WTC11 (cell line): ENCODE measurements around the gene FAM32A. TPM values are rescaled to one million over a fixed set of nuclear protein-coding genes. Genes with fewer than 3 reads are reported as not detected.

Experiments
- ATAC-seq: fragments of 200-7000 bp; cut with Tn5 transposase; 2 replicates; pipeline ENCODE4 v1.10.0; 2021; ENCODE audit warnings: mild to moderate bottlenecking, moderate library complexity
- CTCF ChIA-PET: fragments of 300-600 bp; sonication (Branson Sonifier 250); formaldehyde crosslinking; loops from one replicate; lab custom pipeline; 2021; ENCODE audit warnings: antibody characterized with exemption; lab: Charles Lee
- POLR2A ChIA-PET: fragments of 350-600 bp; sonication (Branson Sonifier 250); formaldehyde crosslinking; loops from one replicate; lab custom pipeline; 2021; ENCODE audit warnings: antibody characterized with exemption; lab: Charles Lee
- DNase-seq: peaks from one replicate; pipeline ENCODE4 v3.0.0; 2021; ENCODE audit warnings: low spot score
- H3K27ac Mint-ChIP-seq: 2 replicates; pipeline ENCODE4 v1.8.0; 2021; ENCODE audit warnings: mixed read lengths
- H3K27me3 Mint-ChIP-seq: 2 replicates; pipeline ENCODE4 v1.8.0; 2021; ENCODE audit warnings: low read depth, mild to moderate bottlenecking, moderate library complexity, mixed read lengths
- H3K36me3 Mint-ChIP-seq: 2 replicates; pipeline ENCODE4 v1.8.0; 2021; ENCODE audit warnings: mixed read lengths
- H3K4me1 Mint-ChIP-seq: 2 replicates; pipeline ENCODE4 v1.8.0; 2022; ENCODE audit warnings: mixed read lengths
- H3K4me3 Mint-ChIP-seq: 2 replicates; pipeline ENCODE4 v1.8.0; 2021; ENCODE audit warnings: mild to moderate bottlenecking, moderate library complexity, mixed read lengths
- H3K9me3 Mint-ChIP-seq: 2 replicates; pipeline ENCODE4 v1.8.0; 2021; ENCODE audit warnings: mixed read lengths
- ELF4 ChIP-seq: sonication (generic); formaldehyde crosslinking; IDR thresholded peaks from 2 replicates; pipeline ENCODE4 v1.8.1; 2022; ENCODE audit warnings: low read depth, mild to moderate bottlenecking, moderate library complexity, missing genetic modification reagents
- GRHL2 ChIP-seq: fragments of 250-450 bp; sonication (Bioruptor Pico); IDR thresholded peaks from 2 replicates; pipeline ENCODE4 v1.8.0; 2022; ENCODE audit warnings: mild to moderate bottlenecking, moderate library complexity; ENCODE audit not compliant: insufficient replicate concordance, severe bottlenecking
- NR2C2 ChIP-seq: sonication (generic); formaldehyde crosslinking; IDR thresholded peaks from 2 replicates; pipeline ENCODE4 v1.8.0; 2022; ENCODE audit warnings: mild to moderate bottlenecking, missing genetic modification reagents
- SMAD3 ChIP-seq: sonication (generic); formaldehyde crosslinking; IDR thresholded peaks from 2 replicates; pipeline ENCODE4 v1.8.0; 2022; ENCODE audit warnings: missing genetic modification reagents, mild to moderate bottlenecking, borderline replicate concordance
- SOX15 ChIP-seq: fragments of 250-450 bp; sonication (Bioruptor Pico); IDR thresholded peaks from 2 replicates; pipeline ENCODE4 v1.9.0; 2021; ENCODE audit warnings: mild to moderate bottlenecking
- TEAD1 ChIP-seq: sonication (generic); formaldehyde crosslinking; IDR thresholded peaks from 2 replicates; pipeline ENCODE4 v1.8.0; 2022; ENCODE audit warnings: mild to moderate bottlenecking, missing genetic modification reagents
- ZNF396 ChIP-seq: fragments of 250-450 bp; sonication (Bioruptor Pico); IDR thresholded peaks from 2 replicates; pipeline ENCODE4 v1.8.0; 2021; ENCODE audit warnings: mild to moderate bottlenecking, moderate library complexity, borderline replicate concordance
- total RNA-seq: library from RNA; stranded (reverse); gene quantifications from 3 replicates; pipeline ENCODE4 v1.2.3, GENCODE V29; 2021
- TF ChIP-seq, protein P1 (sequence below): sonication (generic); formaldehyde crosslinking; IDR thresholded peaks from 2 replicates; pipeline ENCODE4 v1.8.1; 2023; ENCODE audit warnings: mild to moderate bottlenecking, moderate library complexity, missing genetic modification reagents
- TF ChIP-seq, protein P2 (sequence below): fragments of 250-450 bp; sonication (Bioruptor Pico); IDR thresholded peaks from 2 replicates; pipeline ENCODE4 v1.9.0; 2021; ENCODE audit warnings: mild to moderate bottlenecking
- TF ChIP-seq, protein P3 (sequence below): fragments of 250-450 bp; sonication (Bioruptor Pico); IDR thresholded peaks from 2 replicates; pipeline ENCODE4 v1.9.0; 2021; ENCODE audit warnings: mild to moderate bottlenecking, borderline replicate concordance
- TF ChIP-seq, protein P4 (sequence below): sonication (generic); formaldehyde crosslinking; IDR thresholded peaks from 2 replicates; pipeline ENCODE4 v1.8.1; 2023; ENCODE audit warnings: mild to moderate bottlenecking, missing genetic modification reagents
- TF ChIP-seq, protein P5 (sequence below): sonication (generic); formaldehyde crosslinking; IDR thresholded peaks from 2 replicates; pipeline ENCODE4 v1.8.1; 2023; ENCODE audit warnings: mild to moderate bottlenecking, missing genetic modification reagents, borderline replicate concordance
- TF ChIP-seq, protein P6 (sequence below): sonication (generic); formaldehyde crosslinking; IDR thresholded peaks from 2 replicates; pipeline ENCODE4 v1.8.1; 2022; ENCODE audit warnings: low read depth, missing genetic modification reagents, borderline replicate concordance

Gene FAM32A
- total RNA-seq, 1 experiment from 2014 or later = 62.2 TPM

DNA sequence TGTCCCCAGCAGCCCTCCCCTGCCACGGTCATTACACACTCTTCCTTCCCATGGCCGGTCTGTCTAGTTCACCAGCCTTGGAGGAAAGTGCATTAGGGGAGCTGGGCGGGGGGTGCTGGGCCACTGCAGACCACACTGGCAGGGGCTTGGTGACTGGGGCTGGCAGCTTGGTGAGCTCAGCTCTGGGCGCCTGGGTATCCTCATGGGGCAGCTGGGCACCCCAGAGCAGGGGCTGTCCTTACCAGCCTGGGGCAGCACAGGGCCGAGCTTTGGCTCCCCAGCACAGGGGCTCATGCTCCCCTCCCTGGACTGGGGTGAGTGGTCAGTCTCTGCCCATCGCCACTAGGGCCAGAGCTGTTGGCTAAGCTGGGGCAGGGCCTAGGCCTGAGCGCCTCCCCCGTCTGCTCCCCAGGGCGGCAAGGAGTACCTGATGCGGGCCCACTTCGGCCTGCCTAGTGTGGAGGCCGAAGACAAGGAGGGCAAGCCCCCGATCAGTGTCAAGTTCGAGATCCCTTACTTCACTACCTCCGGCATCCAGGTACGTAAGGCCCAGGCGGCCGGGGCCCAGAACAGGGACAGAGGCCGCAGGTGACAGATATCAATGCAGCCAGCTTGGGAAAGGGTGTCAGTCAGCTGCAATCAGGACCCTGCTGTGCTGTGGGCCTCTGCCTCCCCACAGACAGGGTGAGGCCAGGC, 48.0 kb downstream of the FAM32A start (continued):
- TF ChIP-seq, protein P1, sequence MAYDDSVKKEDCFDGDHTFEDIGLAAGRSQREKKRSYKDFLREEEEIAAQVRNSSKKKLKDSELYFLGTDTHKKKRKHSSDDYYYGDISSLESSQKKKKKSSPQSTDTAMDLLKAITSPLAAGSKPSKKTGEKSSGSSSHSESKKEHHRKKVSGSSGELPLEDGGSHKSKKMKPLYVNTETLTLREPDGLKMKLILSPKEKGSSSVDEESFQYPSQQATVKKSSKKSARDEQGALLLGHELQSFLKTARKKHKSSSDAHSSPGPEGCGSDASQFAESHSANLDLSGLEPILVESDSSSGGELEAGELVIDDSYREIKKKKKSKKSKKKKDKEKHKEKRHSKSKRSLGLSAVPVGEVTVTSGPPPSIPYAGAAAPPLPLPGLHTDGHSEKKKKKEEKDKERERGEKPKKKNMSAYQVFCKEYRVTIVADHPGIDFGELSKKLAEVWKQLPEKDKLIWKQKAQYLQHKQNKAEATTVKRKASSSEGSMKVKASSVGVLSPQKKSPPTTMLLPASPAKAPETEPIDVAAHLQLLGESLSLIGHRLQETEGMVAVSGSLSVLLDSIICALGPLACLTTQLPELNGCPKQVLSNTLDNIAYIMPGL (CRISPR knock-in tag) = no peak

DNA sequence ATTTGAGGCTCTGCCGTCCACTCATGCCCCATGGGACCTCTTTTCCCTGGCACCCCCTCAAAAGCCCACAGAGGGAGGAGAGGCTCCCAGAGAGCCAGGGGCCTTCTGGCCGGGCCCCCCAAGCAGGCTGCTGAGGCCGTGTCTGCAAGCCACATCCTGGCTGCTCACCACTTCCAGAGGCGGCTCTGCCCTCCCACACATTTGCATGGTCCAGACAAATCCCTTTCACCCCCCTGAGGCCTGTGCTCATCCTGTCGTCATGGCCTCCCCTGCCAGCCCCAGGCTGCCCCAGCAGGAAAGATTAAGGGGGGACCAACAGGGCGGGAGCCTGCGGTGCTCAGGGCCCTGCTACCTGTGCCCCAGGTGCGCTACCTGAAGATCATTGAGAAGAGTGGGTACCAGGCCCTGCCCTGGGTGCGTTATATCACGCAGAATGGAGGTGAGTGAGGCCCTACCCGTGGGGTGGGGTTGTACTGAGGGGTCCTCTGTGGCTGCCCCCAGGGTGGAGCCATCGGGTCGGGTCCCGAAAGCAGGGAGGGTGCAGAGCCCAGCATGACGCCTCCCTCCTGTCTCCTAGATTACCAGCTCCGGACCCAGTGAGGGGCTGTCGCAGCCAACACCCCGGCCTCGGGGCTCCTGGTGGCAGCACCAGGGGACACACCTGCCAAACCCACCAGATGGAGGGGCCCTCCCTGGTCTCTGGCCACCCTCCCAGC, 48.8 kb downstream of the FAM32A start:
- Mint-ChIP-seq H3K27me3 (no peaks in the 10 kb centered on the region; the same call in 1 of the 2 replicates), H3K4me1 (no peaks in the 10 kb centered on the region)
- no peak for DNase-seq
- TF ChIP-seq, protein P2, sequence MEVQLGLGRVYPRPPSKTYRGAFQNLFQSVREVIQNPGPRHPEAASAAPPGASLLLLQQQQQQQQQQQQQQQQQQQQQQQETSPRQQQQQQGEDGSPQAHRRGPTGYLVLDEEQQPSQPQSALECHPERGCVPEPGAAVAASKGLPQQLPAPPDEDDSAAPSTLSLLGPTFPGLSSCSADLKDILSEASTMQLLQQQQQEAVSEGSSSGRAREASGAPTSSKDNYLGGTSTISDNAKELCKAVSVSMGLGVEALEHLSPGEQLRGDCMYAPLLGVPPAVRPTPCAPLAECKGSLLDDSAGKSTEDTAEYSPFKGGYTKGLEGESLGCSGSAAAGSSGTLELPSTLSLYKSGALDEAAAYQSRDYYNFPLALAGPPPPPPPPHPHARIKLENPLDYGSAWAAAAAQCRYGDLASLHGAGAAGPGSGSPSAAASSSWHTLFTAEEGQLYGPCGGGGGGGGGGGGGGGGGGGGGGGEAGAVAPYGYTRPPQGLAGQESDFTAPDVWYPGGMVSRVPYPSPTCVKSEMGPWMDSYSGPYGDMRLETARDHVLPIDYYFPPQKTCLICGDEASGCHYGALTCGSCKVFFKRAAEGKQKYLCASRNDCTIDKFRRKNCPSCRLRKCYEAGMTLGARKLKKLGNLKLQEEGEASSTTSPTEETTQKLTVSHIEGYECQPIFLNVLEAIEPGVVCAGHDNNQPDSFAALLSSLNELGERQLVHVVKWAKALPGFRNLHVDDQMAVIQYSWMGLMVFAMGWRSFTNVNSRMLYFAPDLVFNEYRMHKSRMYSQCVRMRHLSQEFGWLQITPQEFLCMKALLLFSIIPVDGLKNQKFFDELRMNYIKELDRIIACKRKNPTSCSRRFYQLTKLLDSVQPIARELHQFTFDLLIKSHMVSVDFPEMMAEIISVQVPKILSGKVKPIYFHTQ = no peak
- TF ChIP-seq ZNF396 (CRISPR knock-in tag) = no peak
- no peak for TF ChIP-seq SOX15
- TF ChIP-seq, protein P3, sequence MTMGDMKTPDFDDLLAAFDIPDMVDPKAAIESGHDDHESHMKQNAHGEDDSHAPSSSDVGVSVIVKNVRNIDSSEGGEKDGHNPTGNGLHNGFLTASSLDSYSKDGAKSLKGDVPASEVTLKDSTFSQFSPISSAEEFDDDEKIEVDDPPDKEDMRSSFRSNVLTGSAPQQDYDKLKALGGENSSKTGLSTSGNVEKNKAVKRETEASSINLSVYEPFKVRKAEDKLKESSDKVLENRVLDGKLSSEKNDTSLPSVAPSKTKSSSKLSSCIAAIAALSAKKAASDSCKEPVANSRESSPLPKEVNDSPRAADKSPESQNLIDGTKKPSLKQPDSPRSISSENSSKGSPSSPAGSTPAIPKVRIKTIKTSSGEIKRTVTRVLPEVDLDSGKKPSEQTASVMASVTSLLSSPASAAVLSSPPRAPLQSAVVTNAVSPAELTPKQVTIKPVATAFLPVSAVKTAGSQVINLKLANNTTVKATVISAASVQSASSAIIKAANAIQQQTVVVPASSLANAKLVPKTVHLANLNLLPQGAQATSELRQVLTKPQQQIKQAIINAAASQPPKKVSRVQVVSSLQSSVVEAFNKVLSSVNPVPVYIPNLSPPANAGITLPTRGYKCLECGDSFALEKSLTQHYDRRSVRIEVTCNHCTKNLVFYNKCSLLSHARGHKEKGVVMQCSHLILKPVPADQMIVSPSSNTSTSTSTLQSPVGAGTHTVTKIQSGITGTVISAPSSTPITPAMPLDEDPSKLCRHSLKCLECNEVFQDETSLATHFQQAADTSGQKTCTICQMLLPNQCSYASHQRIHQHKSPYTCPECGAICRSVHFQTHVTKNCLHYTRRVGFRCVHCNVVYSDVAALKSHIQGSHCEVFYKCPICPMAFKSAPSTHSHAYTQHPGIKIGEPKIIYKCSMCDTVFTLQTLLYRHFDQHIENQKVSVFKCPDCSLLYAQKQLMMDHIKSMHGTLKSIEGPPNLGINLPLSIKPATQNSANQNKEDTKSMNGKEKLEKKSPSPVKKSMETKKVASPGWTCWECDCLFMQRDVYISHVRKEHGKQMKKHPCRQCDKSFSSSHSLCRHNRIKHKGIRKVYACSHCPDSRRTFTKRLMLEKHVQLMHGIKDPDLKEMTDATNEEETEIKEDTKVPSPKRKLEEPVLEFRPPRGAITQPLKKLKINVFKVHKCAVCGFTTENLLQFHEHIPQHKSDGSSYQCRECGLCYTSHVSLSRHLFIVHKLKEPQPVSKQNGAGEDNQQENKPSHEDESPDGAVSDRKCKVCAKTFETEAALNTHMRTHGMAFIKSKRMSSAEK = no peak
- TF ChIP-seq, protein P4, sequence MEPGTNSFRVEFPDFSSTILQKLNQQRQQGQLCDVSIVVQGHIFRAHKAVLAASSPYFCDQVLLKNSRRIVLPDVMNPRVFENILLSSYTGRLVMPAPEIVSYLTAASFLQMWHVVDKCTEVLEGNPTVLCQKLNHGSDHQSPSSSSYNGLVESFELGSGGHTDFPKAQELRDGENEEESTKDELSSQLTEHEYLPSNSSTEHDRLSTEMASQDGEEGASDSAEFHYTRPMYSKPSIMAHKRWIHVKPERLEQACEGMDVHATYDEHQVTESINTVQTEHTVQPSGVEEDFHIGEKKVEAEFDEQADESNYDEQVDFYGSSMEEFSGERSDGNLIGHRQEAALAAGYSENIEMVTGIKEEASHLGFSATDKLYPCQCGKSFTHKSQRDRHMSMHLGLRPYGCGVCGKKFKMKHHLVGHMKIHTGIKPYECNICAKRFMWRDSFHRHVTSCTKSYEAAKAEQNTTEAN (CRISPR knock-in tag) = no peak
- TF ChIP-seq, protein P5, sequence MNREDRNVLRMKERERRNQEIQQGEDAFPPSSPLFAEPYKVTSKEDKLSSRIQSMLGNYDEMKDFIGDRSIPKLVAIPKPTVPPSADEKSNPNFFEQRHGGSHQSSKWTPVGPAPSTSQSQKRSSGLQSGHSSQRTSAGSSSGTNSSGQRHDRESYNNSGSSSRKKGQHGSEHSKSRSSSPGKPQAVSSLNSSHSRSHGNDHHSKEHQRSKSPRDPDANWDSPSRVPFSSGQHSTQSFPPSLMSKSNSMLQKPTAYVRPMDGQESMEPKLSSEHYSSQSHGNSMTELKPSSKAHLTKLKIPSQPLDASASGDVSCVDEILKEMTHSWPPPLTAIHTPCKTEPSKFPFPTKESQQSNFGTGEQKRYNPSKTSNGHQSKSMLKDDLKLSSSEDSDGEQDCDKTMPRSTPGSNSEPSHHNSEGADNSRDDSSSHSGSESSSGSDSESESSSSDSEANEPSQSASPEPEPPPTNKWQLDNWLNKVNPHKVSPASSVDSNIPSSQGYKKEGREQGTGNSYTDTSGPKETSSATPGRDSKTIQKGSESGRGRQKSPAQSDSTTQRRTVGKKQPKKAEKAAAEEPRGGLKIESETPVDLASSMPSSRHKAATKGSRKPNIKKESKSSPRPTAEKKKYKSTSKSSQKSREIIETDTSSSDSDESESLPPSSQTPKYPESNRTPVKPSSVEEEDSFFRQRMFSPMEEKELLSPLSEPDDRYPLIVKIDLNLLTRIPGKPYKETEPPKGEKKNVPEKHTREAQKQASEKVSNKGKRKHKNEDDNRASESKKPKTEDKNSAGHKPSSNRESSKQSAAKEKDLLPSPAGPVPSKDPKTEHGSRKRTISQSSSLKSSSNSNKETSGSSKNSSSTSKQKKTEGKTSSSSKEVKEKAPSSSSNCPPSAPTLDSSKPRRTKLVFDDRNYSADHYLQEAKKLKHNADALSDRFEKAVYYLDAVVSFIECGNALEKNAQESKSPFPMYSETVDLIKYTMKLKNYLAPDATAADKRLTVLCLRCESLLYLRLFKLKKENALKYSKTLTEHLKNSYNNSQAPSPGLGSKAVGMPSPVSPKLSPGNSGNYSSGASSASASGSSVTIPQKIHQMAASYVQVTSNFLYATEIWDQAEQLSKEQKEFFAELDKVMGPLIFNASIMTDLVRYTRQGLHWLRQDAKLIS (CRISPR knock-in tag) = no peak
- TF ChIP-seq, protein P6, sequence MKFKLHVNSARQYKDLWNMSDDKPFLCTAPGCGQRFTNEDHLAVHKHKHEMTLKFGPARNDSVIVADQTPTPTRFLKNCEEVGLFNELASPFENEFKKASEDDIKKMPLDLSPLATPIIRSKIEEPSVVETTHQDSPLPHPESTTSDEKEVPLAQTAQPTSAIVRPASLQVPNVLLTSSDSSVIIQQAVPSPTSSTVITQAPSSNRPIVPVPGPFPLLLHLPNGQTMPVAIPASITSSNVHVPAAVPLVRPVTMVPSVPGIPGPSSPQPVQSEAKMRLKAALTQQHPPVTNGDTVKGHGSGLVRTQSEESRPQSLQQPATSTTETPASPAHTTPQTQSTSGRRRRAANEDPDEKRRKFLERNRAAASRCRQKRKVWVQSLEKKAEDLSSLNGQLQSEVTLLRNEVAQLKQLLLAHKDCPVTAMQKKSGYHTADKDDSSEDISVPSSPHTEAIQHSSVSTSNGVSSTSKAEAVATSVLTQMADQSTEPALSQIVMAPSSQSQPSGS (CRISPR knock-in tag) = no peak
- TF ChIP-seq ELF4 (CRISPR knock-in tag) = no peak
- no peak for TF ChIP-seq GRHL2 (CRISPR knock-in tag)
- no peak for TF ChIP-seq TEAD1 (CRISPR knock-in tag)
- no peak for TF ChIP-seq SMAD3 (CRISPR knock-in tag)
- TF ChIP-seq, protein P1 (CRISPR knock-in tag) = no peak
- TF ChIP-seq NR2C2 (CRISPR knock-in tag) = no peak
- TF ChIP-seq, all 79 proteins: peak for 0
- ATAC-seq = no peak
- Mint-ChIP-seq H3K9me3 (no peaks in the 10 kb centered on the region), H3K4me3 (no peak overlapping the region), H3K36me3 (peaks cover 5% of the 10 kb centered on the region; the same call in 1 of the 2 replicates), H3K27ac (no peak overlapping the region)
- ChIA-PET CTCF (interaction anchor here (1.1 kb wide), 1 partner anchor 149 kb away, joined by 4 read pairs; no protein-coding TSS in a partner anchor), POLR2A (no interaction called here)
